Measurements from ENCODE around the gene APOD.
"Not testable (repeated sequence)": the region's sequence is repeated elsewhere in the genome, so short reads cannot be mapped to it uniquely, and the experiment has no call there.

DNA sequence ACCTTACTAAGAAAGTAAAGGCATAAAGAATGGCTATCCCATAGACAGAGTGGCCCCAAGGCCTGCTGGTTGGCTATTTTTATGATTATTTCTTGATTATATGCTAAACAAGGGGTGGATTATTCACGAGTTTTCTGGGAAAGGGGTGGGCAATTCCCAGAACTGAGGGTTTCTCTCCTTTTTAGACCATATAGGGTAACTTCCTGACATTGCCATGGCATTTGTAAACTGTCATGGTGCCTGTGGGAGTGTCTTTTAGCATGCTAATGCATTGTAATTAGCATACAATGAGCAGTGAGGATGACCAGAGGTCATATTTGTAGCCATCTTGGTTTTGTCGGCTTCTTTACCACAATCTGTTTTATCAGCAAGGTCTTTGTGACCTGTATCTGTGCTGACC is 18.0 kb upstream of the APOD start:
- TF ChIP-seq, protein P1, sequence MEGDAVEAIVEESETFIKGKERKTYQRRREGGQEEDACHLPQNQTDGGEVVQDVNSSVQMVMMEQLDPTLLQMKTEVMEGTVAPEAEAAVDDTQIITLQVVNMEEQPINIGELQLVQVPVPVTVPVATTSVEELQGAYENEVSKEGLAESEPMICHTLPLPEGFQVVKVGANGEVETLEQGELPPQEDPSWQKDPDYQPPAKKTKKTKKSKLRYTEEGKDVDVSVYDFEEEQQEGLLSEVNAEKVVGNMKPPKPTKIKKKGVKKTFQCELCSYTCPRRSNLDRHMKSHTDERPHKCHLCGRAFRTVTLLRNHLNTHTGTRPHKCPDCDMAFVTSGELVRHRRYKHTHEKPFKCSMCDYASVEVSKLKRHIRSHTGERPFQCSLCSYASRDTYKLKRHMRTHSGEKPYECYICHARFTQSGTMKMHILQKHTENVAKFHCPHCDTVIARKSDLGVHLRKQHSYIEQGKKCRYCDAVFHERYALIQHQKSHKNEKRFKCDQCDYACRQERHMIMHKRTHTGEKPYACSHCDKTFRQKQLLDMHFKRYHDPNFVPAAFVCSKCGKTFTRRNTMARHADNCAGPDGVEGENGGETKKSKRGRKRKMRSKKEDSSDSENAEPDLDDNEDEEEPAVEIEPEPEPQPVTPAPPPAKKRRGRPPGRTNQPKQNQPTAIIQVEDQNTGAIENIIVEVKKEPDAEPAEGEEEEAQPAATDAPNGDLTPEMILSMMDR (IDR thresholded peaks at IDR 0.05): not testable (repeated sequence)
- TF ChIP-seq POLR2A (IDR thresholded peaks at IDR 0.05): not testable (repeated sequence)
